Stomach (tissue), 9 donors: ENCODE results near the gene SMPD3. TPM values are rescaled to one million over a fixed set of nuclear protein-coding genes. Genes with fewer than 3 reads are reported as not detected.
A peak's percentile ranks its signal among the peaks of the same experiment; 100 is the strongest.

ENCODE experiments used
- DNase-seq, 2 donors: peaks; one replicate each; pipeline versions ENCODE4 v3.0.0 to v3.0.0-alpha.2; 2013 to 2019
- H3K27ac ChIP-seq, 5 donors: fragments of 200-600 bp in 4 of 5; sonication (generic) in 4 of 5; one replicate each; pipeline ENCODE4 v1.5.1; 2013 to 2019; ENCODE audit warnings: mild to moderate bottlenecking in 1 of 5, moderate library complexity in 1 of 5
- H3K27me3 ChIP-seq, 3 donors: fragments of 200-600 bp; sonication (generic); one replicate each; pipeline ENCODE4 v1.5.1; 2017 to 2019; ENCODE audit warnings: mixed run types in 1 of 3
- H3K36me3 ChIP-seq, 4 donors: fragments of 200-600 bp; sonication (generic); 1 replicate in 3 of 4; 2 replicates in 1 of 4; pipeline ENCODE4 v1.5.1; 2016 to 2019
- H3K4me1 ChIP-seq, 4 donors: fragments of 200-600 bp; sonication (generic); one replicate each; pipeline ENCODE4 v1.5.1; 2016 to 2019
- H3K4me3 ChIP-seq, 4 donors: fragments of 200-600 bp; sonication (generic) in 3 of 4; one replicate each; pipeline ENCODE4 v1.5.1; 2016 to 2019; ENCODE audit warnings: mild to moderate bottlenecking in 1 of 4
- H3K9me3 ChIP-seq, 4 donors: fragments of 200-600 bp; sonication (generic); one replicate each; pipeline ENCODE4 v1.5.1; 2016 to 2019
- EP300 ChIP-seq: sonication (generic); formaldehyde crosslinking; IDR thresholded peaks from one replicate; pipeline ENCODE4 v1.6.1; 2017; ENCODE audit warnings: antibody characterized with exemption
- POLR2A ChIP-seq, 4 donors: fragments of 450-650 bp; IDR thresholded peaks; one replicate each; pipeline ENCODE4 v1.6.1; 2016; ENCODE audit warnings: antibody characterized with exemption in 4 of 4, control low read depth in 2 of 4, mild to moderate bottlenecking in 1 of 4, moderate library complexity in 1 of 4
- POLR2AphosphoS5 ChIP-seq, 3 donors: sonication (generic); formaldehyde crosslinking; IDR thresholded peaks; one replicate each; pipeline ENCODE4 v1.6.1; 2016; ENCODE audit warnings: antibody characterized with exemption in 3 of 3
- WGBS, 5 donors: extraction: QIAGEN DNeasy Blood & Tissue Kit in 3 of 5; methylation state at CpG; one replicate each; pipeline versions ENCODE4 v1.1.5 to v1.1.7; 2013 to 2018; 5-methylcytosine and 5-hydroxymethylcytosine counted together
- intact Hi-C: fragments of 100-400 bp; cut with DNase I; formaldehyde crosslinking; loops from one replicate; pipeline ENCODE4 v1.15.1; 2023; ENCODE audit warnings: low total_unique reads
- polyA plus RNA-seq, 3 donors: library from polyadenylated mRNA; stranded (reverse); fragments of 200-250 nt; gene quantifications; one replicate each; pipeline ENCODE4 v1.2.3, GENCODE V29; 2013
- total RNA-seq, 5 donors: library from RNA; depleted of rRNA; stranded (reverse); fragments of >200 nt; gene quantifications; one replicate each; pipeline versions ENCODE4 v1.1.0 to v1.2.3, GENCODE V29; 2014 to 2016
- TF ChIP-seq, protein P1 (sequence below), 7 experiments: fragments of 450-650 bp in 4 of 7; fragments of 200-600 bp in 3 of 7; sonication (generic) in 3 of 7; IDR thresholded peaks; one replicate each; pipeline ENCODE4 v1.5.1; 2016 to 2019; ENCODE audit warnings: antibody characterized with exemption in 7 of 7, control low read depth in 2 of 7, mild to moderate bottlenecking in 1 of 7
- donor health status: healthy with polysubstance abuse.
- donor health status: Bipolar disorder and iron deficiency.
- donor health status: healthy.

Gene SMPD3
- total and polyA plus RNA-seq, 8 donors = 1.7 to 110 (median 53.7) TPM

DNA sequence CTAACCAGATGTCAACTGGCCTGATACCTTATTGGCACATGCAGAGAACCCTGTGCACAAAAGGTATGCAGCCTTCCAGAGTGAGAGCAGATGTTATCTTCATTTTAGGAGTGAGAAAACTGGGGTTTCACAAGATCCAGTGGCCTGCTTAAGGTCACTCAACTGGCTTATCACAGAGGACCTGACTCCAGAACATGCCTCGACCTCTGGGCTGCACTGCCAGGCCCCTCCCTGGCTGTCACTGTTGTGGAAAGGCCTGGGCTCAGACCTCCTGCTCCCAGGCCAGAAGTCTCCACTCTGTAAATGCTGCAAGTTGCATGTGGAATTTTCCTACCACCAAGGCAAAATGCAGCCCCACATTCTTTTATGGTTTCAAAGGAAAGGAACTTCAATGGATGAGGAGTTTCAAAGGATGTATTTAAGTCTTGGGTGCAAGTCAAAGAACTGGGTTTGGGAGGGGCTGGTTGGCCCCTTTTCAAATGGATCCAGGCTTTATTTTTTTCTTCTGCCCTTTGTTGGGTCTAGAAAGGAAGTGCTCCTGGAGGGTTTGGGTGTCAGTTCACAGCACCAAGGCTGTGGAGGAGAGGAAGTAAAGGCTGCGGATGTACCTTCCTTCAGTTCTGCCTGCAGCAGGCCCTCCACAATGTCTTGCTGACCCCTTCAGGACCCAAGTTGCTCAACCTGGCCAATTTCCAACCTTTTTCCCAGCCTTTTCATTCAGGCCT, 30.4 kb upstream of the SMPD3 start:
- WGBS, 5 donors = 42 to 61% (median 57%) methylated on average over 2 of the region's 2 CpGs
- no peaks in the 10 kb centered on the region for H3K36me3 ChIP-seq
- peaks cover 0 to 14% (median 10%) of the 10 kb centered on the region in 4 donors for H3K4me1 ChIP-seq
- no peaks in the 10 kb centered on the region for H3K27me3 ChIP-seq
- no peaks in the 10 kb centered on the region for H3K9me3 ChIP-seq
- no peak overlapping the region for H3K4me3 ChIP-seq
- no peak overlapping the region for H3K27ac ChIP-seq
- intact Hi-C loops = no loop called here
- DNase-seq = no peak
- TF ChIP-seq, protein P1, sequence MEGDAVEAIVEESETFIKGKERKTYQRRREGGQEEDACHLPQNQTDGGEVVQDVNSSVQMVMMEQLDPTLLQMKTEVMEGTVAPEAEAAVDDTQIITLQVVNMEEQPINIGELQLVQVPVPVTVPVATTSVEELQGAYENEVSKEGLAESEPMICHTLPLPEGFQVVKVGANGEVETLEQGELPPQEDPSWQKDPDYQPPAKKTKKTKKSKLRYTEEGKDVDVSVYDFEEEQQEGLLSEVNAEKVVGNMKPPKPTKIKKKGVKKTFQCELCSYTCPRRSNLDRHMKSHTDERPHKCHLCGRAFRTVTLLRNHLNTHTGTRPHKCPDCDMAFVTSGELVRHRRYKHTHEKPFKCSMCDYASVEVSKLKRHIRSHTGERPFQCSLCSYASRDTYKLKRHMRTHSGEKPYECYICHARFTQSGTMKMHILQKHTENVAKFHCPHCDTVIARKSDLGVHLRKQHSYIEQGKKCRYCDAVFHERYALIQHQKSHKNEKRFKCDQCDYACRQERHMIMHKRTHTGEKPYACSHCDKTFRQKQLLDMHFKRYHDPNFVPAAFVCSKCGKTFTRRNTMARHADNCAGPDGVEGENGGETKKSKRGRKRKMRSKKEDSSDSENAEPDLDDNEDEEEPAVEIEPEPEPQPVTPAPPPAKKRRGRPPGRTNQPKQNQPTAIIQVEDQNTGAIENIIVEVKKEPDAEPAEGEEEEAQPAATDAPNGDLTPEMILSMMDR (IDR thresholded peaks at IDR 0.05) = no peak
- TF ChIP-seq POLR2AphosphoS5 (IDR thresholded peaks at IDR 0.05) (no peak), EP300 (no peak), POLR2A (IDR thresholded peaks at IDR 0.05) (no peak)

DNA sequence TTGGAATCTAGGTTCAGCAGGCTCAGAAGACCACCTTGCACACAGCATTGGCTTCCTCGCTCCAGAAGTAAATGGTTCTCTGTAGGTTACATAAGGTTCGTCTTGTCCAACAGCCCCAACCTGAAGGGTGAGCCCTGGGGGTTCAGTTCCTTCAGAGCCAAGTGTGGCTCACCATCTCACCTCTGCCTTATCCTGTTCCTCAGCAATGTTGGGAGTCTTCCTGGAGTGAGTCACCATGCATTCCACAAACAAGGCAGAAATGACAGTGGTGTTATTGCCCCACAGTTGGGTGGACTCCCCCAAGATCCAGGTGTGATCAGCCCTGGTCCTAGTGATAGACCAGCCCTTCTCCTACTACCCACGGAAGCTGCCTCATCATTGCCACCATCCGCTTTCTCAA, 26.8 kb upstream of the SMPD3 start:
- H3K27me3 ChIP-seq = no peaks in the 10 kb centered on the region
- 88 to 94% (median 91%) methylated on average over 3 to 4 of the region's 4 CpGs for WGBS, 5 donors
- H3K36me3 ChIP-seq = no peaks in the 10 kb centered on the region
- TF ChIP-seq POLR2AphosphoS5 (IDR thresholded peaks at IDR 0.05) = peak in 1 of 3 donors; percentile 8
- TF ChIP-seq EP300 = no peak
- TF ChIP-seq, protein P1 (IDR thresholded peaks at IDR 0.05) = no peak
- intact Hi-C loops = no loop called here
- H3K27ac ChIP-seq = no peak overlapping the region
- no peaks in the 10 kb centered on the region for H3K9me3 ChIP-seq
- H3K4me3 ChIP-seq = no peak overlapping the region
- DNase-seq = no peak
- H3K4me1 ChIP-seq = peaks cover 9 to 26% (median 24%) of the 10 kb centered on the region in 4 donors

DNA sequence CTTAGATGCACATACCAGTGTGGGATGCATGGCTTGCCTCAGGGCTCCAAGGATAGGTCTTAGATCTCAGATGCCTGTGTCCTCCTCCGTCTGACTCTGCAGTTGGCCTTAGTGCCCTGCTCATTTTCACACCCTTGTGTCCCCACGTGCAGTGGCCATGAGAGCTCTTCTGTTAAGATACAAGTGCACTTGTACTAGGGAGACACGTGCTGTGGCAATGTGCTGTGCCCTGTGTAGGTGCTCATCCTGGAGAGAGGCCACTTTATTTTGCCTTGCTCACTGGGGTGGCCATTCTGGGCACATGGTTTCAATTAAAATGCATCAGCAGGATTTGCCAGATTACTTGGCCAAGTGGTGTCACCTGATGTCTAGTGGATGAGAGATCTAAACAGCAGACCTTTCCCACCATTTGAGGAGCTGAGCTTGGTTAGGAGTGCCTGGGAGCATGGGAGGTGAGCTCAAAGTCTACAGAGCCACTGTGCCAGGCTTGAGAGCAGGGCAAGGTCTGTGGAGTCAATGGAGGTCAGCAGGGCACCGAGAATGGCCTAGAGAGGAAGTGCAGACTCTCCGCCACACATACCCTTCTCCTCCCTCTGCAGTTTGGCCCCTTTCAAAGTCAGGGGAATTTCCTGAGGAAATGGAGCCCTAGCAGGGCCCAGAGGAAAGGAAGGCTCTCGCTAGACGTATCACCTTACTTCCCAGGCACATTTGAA, 25.2 kb upstream of the SMPD3 start:
- Histone ChIP-seq H3K4me1 (peaks cover 23 to 31% (median 27%) of the 10 kb centered on the region in 4 donors), H3K27me3 (no peaks in the 10 kb centered on the region), H3K9me3 (no peaks in the 10 kb centered on the region), H3K36me3 (no peaks in the 10 kb centered on the region), H3K27ac (no peak overlapping the region), H3K4me3 (no peak overlapping the region)
- TF ChIP-seq EP300 = no peak
- TF ChIP-seq, protein P1 (IDR thresholded peaks at IDR 0.05) = no peak
- no peak for TF ChIP-seq POLR2AphosphoS5 (IDR thresholded peaks at IDR 0.05)
- TF ChIP-seq POLR2A (IDR thresholded peaks at IDR 0.05) = no peak
- 61 to 89% (median 86%) methylated on average over 7 of the region's 7 CpGs for WGBS, 5 donors
- no peak for DNase-seq
- intact Hi-C loops = no loop called here

DNA sequence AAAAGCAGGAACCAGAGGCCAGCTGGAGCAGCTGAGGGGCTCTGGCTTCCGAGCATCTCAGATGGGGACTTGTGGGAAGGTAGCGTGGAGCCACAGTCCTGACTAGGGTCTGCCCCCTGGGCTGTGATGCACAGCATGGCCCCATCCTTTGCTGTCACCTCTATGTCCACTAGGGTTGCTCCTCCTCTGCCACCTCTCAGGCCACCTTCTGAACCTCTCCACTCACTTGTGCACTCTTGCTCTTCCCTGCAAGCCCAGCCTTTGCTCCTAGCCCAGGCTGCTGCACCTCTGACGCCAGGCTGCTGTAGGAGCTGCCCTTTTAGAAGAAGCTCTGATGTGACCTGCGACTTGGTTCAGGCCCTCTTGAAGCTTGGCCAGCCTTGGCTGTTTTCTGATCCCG, 24.3 kb upstream of the SMPD3 start:
- no peak for DNase-seq
- H3K9me3 ChIP-seq = no peaks in the 10 kb centered on the region
- TF ChIP-seq EP300 (no peak), POLR2AphosphoS5 (IDR thresholded peaks at IDR 0.05) (no peak), POLR2A (IDR thresholded peaks at IDR 0.05) (no peak)
- TF ChIP-seq, protein P1 (IDR thresholded peaks at IDR 0.05) = no peak
- H3K4me1 ChIP-seq = peaks cover 26 to 35% (median 29%) of the 10 kb centered on the region in 4 donors
- H3K4me3 ChIP-seq = no peak overlapping the region
- H3K36me3 ChIP-seq = no peaks in the 10 kb centered on the region
- intact Hi-C loops = no loop called here
- 91 to 98% (median 95%) methylated on average over 5 of the region's 5 CpGs for WGBS, 5 donors
- H3K27me3 ChIP-seq = no peaks in the 10 kb centered on the region
- no peak overlapping the region for H3K27ac ChIP-seq
